PC-3 (cell line): ENCODE measurements around the gene PRR20G.

Source experiments
- CTCF ChIP-seq: fragments of 300-600 bp; sonication (generic); conservative IDR thresholded peaks from 2 replicates; pipeline ENCODE4 v1.5.1; 2017; ENCODE audit warnings: antibody characterized with exemption, low read depth, mild to moderate bottlenecking, low read length
- EZH2 ChIP-seq: fragments of 300-600 bp; sonication (generic); IDR thresholded peaks from one replicate; pipeline ENCODE4 v1.6.1; 2017; ENCODE audit warnings: antibody characterized with exemption, mild to moderate bottlenecking, low read length; ENCODE audit not compliant: unreplicated experiment
- EZH2phosphoT487 ChIP-seq: fragments of 300-600 bp; sonication (generic); IDR thresholded peaks from 2 replicates; pipeline ENCODE4 v1.6.1; 2018; ENCODE audit warnings: mild to moderate bottlenecking, antibody characterized with exemption, low read length, borderline replicate concordance

- no peak for TF ChIP-seq CTCF
- TF ChIP-seq EZH2phosphoT487: no peak
- no peak for TF ChIP-seq EZH2
These were observed 32.3 kb downstream of the PRR20G start for GRCh38 chr3:127255516-127255915.
